HepG2 (cell line): Measurements from ENCODE around the gene SRP9. TPM values are rescaled to one million over a fixed set of nuclear protein-coding genes. Genes with fewer than 3 reads are reported as not detected.

Experiments
- ELF3 ChIP-seq: IDR thresholded peaks from 2 replicates; pipeline ENCODE4 v1.6.1; 2016; ENCODE audit warnings: missing genetic modification reagents, missing compliant biosample characterization
- ERF ChIP-seq: IDR thresholded peaks from 2 replicates; pipeline ENCODE4 v1.6.1; 2018; ENCODE audit warnings: missing biosample characterization, missing genetic modification reagents
- HDAC1 ChIP-seq: sonication (generic); formaldehyde crosslinking; IDR thresholded peaks from 2 replicates; pipeline ENCODE4 v1.5.1; 2020; ENCODE audit warnings: mild to moderate bottlenecking, missing genetic modification reagents
- KLF16 ChIP-seq, 2 experiments: sonication (generic) in 1 of 2; formaldehyde crosslinking in 1 of 2; IDR thresholded peaks; 2 replicates each; pipeline versions ENCODE4 v1.6.1 to v1.8.0; 2016 to 2023; ENCODE audit warnings: missing genetic modification reagents in 2 of 2, missing compliant biosample characterization in 1 of 2
- MED1 ChIP-seq: sonication (generic); formaldehyde crosslinking; IDR thresholded peaks from 2 replicates; pipeline ENCODE4 v1.4.0; 2020; ENCODE audit warnings: missing genetic modification reagents
- PHF5A ChIP-seq: IDR thresholded peaks from one replicate; pipeline ENCODE4 v1.6.1; 2018; ENCODE audit warnings: low read depth, missing genetic modification reagents; ENCODE audit not compliant: unreplicated experiment
- RXRA ChIP-seq: sonication (generic); formaldehyde crosslinking; IDR thresholded peaks from 2 replicates; pipeline ENCODE4 v1.5.1; 2020; ENCODE audit warnings: missing genetic modification reagents
- SALL1 ChIP-seq: sonication (generic); formaldehyde crosslinking; IDR thresholded peaks from 2 replicates; pipeline ENCODE4 v1.8.0; 2022; ENCODE audit warnings: mild to moderate bottlenecking, missing genetic modification reagents
- SOX6 ChIP-seq, 2 experiments: fragments of 450-650 bp in 1 of 2; sonication (generic) in 1 of 2; formaldehyde crosslinking in 1 of 2; IDR thresholded peaks; 2 replicates each; pipeline versions ENCODE4 v1.4.0 to v1.6.1; 2017 to 2020; ENCODE audit warnings: antibody characterized with exemption in 1 of 2, mild to moderate bottlenecking in 1 of 2, missing genetic modification reagents in 1 of 2
- TARDBP ChIP-seq: sonication (generic); formaldehyde crosslinking; IDR thresholded peaks from 2 replicates; pipeline ENCODE4 v1.8.0; 2022; ENCODE audit warnings: mild to moderate bottlenecking, missing genetic modification reagents
- ZMYM3 ChIP-seq: sonication (generic); formaldehyde crosslinking; IDR thresholded peaks from 2 replicates; pipeline ENCODE4 v1.5.1; 2020; ENCODE audit warnings: mild to moderate bottlenecking, missing genetic modification reagents
- ZNF160 ChIP-seq: sonication (generic); formaldehyde crosslinking; IDR thresholded peaks from 2 replicates; pipeline ENCODE4 v1.8.0; 2022; ENCODE audit warnings: mild to moderate bottlenecking, inconsistent platforms, missing genetic modification reagents
- ZNF207 ChIP-seq: fragments of 450-650 bp; IDR thresholded peaks from 2 replicates; pipeline ENCODE4 v1.6.1; 2016; ENCODE audit warnings: antibody characterized with exemption, borderline replicate concordance
- ZNF501 ChIP-seq: sonication (generic); formaldehyde crosslinking; IDR thresholded peaks from 2 replicates; pipeline ENCODE4 v1.5.1; 2020; ENCODE audit warnings: mild to moderate bottlenecking, moderate library complexity, missing genetic modification reagents
- ZNF644 ChIP-seq: IDR thresholded peaks from 2 replicates; pipeline ENCODE4 v1.6.1; 2016; ENCODE audit warnings: low read depth
- polyA plus RNA-seq, 8 experiments: library from polyadenylated mRNA; depleted of rRNA in 3 of 8; stranded (reverse) in 7 of 8; unstranded in 1 of 8; fragments of >200 nt; fragmentation: Illumina TruSeq in 4 of 8; extraction: Trizol in 4 of 8; gene quantifications; 2 replicates each; pipeline versions ENCODE4 v1.2.1 to v1.2.3, GENCODE V29; 2011 to 2016; ENCODE audit warnings: low read depth in 4 of 8, missing spikeins in 1 of 8, mixed read lengths in 1 of 8; ENCODE audit not compliant: insufficient read depth in 1 of 8
- total RNA-seq, 5 experiments: library from RNA; depleted of rRNA; stranded (reverse); fragments of >200 nt; fragmentation: Illumina TruSeq; extraction: Trizol; gene quantifications; 2 replicates each; pipeline ENCODE4 v1.2.3, GENCODE V29; 2016; ENCODE audit warnings: low read depth in 1 of 5
- TF ChIP-seq, protein P1 (sequence below): IDR thresholded peaks from 2 replicates; pipeline ENCODE4 v1.6.1; 2018; ENCODE audit warnings: missing genetic modification reagents
- TF ChIP-seq, protein P2 (sequence below): sonication (generic); formaldehyde crosslinking; IDR thresholded peaks from one replicate; pipeline ENCODE4 v1.5.1; 2020; ENCODE audit warnings: mild to moderate bottlenecking, missing genetic modification reagents; ENCODE audit errors: not compliant biosample characterization
- TF ChIP-seq, protein P3 (sequence below): IDR thresholded peaks from 2 replicates; pipeline ENCODE4 v1.6.1; 2016; ENCODE audit warnings: low read depth, control low read depth
- TF ChIP-seq, protein P4 (sequence below): sonication (generic); formaldehyde crosslinking; conservative IDR thresholded peaks from 2 replicates; pipeline ENCODE4 v1.4.0; 2020; ENCODE audit warnings: missing genetic modification reagents

SRP9 gene
- total and polyA plus RNA-seq, 2 of the 13 experiments (the other 11 are each of a cell fraction or from before 2014, with no cell fraction given): 251 to 307 TPM

DNA sequence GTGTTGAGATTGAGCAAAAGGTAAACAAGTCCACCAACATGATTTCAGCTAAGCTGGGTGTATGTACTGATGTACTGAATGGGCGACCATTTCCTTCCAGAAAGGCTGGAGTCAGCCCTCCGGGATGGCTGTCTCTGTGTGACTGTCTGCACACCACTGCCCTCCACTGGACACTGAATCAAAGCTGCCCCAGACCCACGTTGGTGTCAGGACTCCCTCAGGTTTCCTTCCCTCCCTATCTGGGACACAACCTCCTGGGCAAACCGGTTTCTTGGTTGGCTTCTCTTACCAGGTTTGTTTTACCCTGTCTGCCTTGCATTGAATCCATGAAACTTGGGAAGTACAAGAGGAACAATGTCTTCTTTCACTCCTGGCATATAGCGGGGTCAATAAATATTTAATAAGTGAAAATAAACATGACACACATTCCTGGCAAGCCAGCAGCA lies 5.3 kb upstream of the SRP9 start (continued):
- TF ChIP-seq, protein P1, sequence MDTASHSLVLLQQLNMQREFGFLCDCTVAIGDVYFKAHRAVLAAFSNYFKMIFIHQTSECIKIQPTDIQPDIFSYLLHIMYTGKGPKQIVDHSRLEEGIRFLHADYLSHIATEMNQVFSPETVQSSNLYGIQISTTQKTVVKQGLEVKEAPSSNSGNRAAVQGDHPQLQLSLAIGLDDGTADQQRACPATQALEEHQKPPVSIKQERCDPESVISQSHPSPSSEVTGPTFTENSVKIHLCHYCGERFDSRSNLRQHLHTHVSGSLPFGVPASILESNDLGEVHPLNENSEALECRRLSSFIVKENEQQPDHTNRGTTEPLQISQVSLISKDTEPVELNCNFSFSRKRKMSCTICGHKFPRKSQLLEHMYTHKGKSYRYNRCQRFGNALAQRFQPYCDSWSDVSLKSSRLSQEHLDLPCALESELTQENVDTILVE (CRISPR knock-in tag): peak; percentile 30; the same call in 1 of the 2 replicates
- TF ChIP-seq, protein P2, sequence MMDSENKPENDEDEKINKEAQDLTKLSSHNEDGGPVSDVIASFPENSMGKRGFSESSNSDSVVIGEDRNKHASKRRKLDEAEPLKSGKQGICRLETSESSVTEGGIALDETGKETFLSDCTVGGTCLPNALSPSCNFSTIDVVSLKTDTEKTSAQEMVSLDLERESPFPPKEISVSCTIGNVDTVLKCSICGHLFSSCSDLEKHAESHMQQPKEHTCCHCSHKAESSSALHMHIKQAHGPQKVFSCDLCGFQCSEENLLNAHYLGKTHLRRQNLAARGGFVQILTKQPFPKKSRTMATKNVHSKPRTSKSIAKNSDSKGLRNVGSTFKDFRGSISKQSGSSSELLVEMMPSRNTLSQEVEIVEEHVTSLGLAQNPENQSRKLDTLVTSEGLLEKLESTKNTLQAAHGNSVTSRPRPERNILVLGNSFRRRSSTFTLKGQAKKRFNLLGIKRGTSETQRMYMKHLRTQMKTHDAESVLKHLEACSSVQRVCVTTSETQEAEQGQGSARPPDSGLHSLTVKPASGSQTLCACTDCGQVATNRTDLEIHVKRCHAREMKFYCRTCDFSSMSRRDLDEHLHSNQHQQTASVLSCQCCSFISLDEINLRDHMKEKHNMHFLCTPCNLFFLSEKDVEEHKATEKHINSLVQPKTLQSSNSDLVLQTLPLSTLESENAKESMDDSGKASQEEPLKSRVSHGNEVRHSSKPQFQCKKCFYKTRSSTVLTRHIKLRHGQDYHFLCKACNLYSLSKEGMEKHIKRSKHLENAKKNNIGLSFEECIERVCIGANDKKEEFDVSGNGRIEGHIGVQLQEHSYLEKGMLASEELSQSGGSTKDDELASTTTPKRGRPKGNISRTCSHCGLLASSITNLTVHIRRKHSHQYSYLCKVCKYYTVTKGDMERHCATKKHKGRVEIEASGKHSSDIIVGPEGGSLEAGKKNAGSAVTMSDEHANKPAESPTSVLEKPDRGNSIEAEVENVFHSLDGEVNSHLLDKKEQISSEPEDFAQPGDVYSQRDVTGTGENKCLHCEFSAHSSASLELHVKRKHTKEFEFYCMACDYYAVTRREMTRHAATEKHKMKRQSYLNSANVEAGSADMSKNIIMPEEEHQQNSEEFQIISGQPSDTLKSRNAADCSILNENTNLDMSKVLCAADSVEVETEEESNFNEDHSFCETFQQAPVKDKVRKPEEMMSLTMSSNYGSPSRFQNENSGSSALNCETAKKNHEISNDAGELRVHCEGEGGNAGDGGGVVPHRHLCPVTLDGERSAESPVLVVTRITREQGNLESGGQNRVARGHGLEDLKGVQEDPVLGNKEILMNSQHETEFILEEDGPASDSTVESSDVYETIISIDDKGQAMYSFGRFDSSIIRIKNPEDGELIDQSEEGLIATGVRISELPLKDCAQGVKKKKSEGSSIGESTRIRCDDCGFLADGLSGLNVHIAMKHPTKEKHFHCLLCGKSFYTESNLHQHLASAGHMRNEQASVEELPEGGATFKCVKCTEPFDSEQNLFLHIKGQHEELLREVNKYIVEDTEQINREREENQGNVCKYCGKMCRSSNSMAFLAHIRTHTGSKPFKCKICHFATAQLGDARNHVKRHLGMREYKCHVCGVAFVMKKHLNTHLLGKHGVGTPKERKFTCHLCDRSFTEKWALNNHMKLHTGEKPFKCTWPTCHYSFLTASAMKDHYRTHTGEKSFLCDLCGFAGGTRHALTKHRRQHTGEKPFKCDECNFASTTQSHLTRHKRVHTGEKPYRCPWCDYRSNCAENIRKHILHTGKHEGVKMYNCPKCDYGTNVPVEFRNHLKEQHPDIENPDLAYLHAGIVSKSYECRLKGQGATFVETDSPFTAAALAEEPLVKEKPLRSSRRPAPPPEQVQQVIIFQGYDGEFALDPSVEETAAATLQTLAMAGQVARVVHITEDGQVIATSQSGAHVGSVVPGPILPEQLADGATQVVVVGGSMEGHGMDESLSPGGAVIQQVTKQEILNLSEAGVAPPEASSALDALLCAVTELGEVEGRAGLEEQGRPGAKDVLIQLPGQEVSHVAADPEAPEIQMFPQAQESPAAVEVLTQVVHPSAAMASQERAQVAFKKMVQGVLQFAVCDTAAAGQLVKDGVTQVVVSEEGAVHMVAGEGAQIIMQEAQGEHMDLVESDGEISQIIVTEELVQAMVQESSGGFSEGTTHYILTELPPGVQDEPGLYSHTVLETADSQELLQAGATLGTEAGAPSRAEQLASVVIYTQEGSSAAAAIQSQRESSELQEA (CRISPR knock-in tag): no peak
- TF ChIP-seq SALL1 (CRISPR knock-in tag) (peak; percentile 74), KLF16 (CRISPR knock-in tag; IDR thresholded peaks at IDR 0.05) (0 out of 4 replicates have a peak, but pooled peaks of 1 of the 2 experiments have one; percentile 44), TARDBP (CRISPR knock-in tag) (peak; percentile 66), ERF (CRISPR knock-in tag) (peak; percentile 69; the same call in 1 of the 2 replicates), ZNF207 (no peak), HDAC1 (0 out of 2 replicates have a peak, but pooled peaks have one; percentile 29), RXRA (CRISPR knock-in tag) (peak; percentile 56; the same call in 1 of the 2 replicates), PHF5A (no peak), SOX6 (IDR thresholded peaks at IDR 0.05) (no peak), SOX6 (CRISPR knock-in tag; IDR thresholded peaks at IDR 0.05) (peak; percentile 52; the same call in 1 of the 2 replicates), ZNF160 (CRISPR knock-in tag) (no peak), ZNF644 (peak; percentile 27; the same call in 1 of the 2 replicates), ZNF501 (CRISPR knock-in tag) (peak; percentile 56), MED1 (peak; percentile 48; the same call in 1 of the 2 replicates), ZMYM3 (CRISPR knock-in tag) (no peak), ELF3 (CRISPR knock-in tag) (peak; percentile 46; the same call in 1 of the 2 replicates)
- TF ChIP-seq, protein P3, sequence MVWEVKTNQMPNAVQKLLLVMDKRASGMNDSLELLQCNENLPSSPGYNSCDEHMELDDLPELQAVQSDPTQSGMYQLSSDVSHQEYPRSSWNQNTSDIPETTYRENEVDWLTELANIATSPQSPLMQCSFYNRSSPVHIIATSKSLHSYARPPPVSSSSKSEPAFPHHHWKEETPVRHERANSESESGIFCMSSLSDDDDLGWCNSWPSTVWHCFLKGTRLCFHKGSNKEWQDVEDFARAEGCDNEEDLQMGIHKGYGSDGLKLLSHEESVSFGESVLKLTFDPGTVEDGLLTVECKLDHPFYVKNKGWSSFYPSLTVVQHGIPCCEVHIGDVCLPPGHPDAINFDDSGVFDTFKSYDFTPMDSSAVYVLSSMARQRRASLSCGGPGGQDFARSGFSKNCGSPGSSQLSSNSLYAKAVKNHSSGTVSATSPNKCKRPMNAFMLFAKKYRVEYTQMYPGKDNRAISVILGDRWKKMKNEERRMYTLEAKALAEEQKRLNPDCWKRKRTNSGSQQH: 0 out of 2 replicates have a peak, but pooled peaks have one; percentile 52
- TF ChIP-seq, protein P4, sequence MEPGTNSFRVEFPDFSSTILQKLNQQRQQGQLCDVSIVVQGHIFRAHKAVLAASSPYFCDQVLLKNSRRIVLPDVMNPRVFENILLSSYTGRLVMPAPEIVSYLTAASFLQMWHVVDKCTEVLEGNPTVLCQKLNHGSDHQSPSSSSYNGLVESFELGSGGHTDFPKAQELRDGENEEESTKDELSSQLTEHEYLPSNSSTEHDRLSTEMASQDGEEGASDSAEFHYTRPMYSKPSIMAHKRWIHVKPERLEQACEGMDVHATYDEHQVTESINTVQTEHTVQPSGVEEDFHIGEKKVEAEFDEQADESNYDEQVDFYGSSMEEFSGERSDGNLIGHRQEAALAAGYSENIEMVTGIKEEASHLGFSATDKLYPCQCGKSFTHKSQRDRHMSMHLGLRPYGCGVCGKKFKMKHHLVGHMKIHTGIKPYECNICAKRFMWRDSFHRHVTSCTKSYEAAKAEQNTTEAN (CRISPR knock-in tag): peak; percentile 51; the same call in 1 of the 2 replicates
